ENCODE data around the gene CFTR.

The CFTR gene

DNA sequence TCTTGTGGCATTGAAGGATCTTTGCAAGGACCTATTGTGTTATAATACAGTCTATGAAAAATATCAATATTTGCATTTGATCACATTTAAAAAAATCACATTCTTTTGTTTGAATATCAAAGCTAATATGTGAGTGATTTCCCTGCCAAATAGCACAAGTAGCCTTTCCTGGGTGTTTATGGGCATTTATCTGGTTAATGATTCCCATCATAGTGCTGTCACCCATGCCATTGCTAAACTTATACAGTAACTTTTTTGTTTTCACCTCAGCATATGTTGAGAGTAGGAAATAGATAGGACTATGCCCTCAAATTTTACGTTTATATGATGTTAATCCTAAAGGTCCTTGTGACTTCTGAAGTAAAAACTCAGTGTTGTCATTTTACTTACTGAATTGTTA, 136.9 kb downstream of the CFTR start:
- TF ChIP-seq EZH2 (IDR thresholded peaks at IDR 0.05; ENCODE audit: borderline replicate concordance, low read depth, low read length, severe bottlenecking): no peak
- TF ChIP-seq, protein P1, sequence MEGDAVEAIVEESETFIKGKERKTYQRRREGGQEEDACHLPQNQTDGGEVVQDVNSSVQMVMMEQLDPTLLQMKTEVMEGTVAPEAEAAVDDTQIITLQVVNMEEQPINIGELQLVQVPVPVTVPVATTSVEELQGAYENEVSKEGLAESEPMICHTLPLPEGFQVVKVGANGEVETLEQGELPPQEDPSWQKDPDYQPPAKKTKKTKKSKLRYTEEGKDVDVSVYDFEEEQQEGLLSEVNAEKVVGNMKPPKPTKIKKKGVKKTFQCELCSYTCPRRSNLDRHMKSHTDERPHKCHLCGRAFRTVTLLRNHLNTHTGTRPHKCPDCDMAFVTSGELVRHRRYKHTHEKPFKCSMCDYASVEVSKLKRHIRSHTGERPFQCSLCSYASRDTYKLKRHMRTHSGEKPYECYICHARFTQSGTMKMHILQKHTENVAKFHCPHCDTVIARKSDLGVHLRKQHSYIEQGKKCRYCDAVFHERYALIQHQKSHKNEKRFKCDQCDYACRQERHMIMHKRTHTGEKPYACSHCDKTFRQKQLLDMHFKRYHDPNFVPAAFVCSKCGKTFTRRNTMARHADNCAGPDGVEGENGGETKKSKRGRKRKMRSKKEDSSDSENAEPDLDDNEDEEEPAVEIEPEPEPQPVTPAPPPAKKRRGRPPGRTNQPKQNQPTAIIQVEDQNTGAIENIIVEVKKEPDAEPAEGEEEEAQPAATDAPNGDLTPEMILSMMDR (IDR thresholded peaks at IDR 0.05; ENCODE audit: borderline replicate concordance, extremely low read depth, low read length, poor library complexity, severe bottlenecking): no peak
- no peaks in the 10 kb centered on the region for H4K20me1 ChIP-seq (ENCODE audit: insufficient read depth, low read length)
- H3K27me3 ChIP-seq (ENCODE audit: insufficient read depth, low read length, poor library complexity): no peaks in the 10 kb centered on the region
- H3K79me2 ChIP-seq (ENCODE audit: insufficient read depth, low read length): no peaks in the 10 kb centered on the region
- no peaks in the 10 kb centered on the region for H3K4me1 ChIP-seq (ENCODE audit: insufficient read depth, low read length)
- no peaks in the 10 kb centered on the region for H3K36me3 ChIP-seq (ENCODE audit: insufficient read depth, low read length)
- no peak for DNase-seq
- no peak for ATAC-seq (ENCODE audit: insufficient read depth, low read depth)
- H3K9ac ChIP-seq (ENCODE audit: low read depth, low read length): no peak overlapping the region
- no peak overlapping the region for H3K4me2 ChIP-seq (ENCODE audit: insufficient read depth, low read length)
- no peak overlapping the region for H3K27ac ChIP-seq (ENCODE audit: low read length)
- H3K9me3 ChIP-seq (ENCODE audit: insufficient read depth, low read length, severe bottlenecking): no peaks in the 10 kb centered on the region
- no peak overlapping the region for H3K4me3 ChIP-seq (ENCODE audit: low read depth in 1 of 2, low read length in 2 of 2)
- no peak overlapping the region for H2AFZ ChIP-seq (ENCODE audit: low read depth, low read length)

DNA sequence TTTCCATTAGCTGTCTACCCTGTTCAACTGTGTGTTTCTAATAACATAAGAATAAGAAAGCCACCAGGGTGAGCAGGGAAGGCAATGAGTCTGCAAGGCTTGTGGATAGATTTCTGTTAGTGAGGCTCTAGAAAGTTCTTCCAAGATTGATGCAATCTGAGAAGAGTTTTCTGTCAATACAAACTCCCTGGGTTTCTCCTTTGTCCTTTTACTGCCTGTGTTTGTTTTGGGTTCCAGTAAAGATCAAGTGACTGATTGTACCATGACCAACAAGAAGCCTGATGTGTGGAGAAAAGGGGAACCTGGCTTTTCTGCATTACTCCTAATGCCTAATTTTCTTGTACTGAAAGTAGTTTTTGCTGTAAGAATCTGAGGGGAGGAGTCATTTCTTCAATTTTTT, 139.9 kb downstream of the CFTR start:
- Histone ChIP-seq H3K4me3 (ENCODE audit: low read depth in 1 of 2, low read length in 2 of 2) (no peak overlapping the region), H3K9ac (ENCODE audit: low read depth, low read length) (no peak overlapping the region), H3K36me3 (ENCODE audit: insufficient read depth, low read length) (no peaks in the 10 kb centered on the region), H3K27me3 (ENCODE audit: insufficient read depth, low read length, poor library complexity) (no peaks in the 10 kb centered on the region), H3K4me1 (ENCODE audit: insufficient read depth, low read length) (no peaks in the 10 kb centered on the region), H3K9me3 (ENCODE audit: insufficient read depth, low read length, severe bottlenecking) (no peaks in the 10 kb centered on the region), H3K79me2 (ENCODE audit: insufficient read depth, low read length) (no peaks in the 10 kb centered on the region), H3K4me2 (ENCODE audit: insufficient read depth, low read length) (no peak overlapping the region), H2AFZ (ENCODE audit: low read depth, low read length) (no peak overlapping the region), H3K27ac (ENCODE audit: low read length) (no peak overlapping the region), H4K20me1 (ENCODE audit: insufficient read depth, low read length) (no peaks in the 10 kb centered on the region)
- ATAC-seq (ENCODE audit: insufficient read depth, low read depth): no peak
- TF ChIP-seq, protein P1 (IDR thresholded peaks at IDR 0.05; ENCODE audit: borderline replicate concordance, extremely low read depth, low read length, poor library complexity, severe bottlenecking): no peak
- no peak for DNase-seq

DNA sequence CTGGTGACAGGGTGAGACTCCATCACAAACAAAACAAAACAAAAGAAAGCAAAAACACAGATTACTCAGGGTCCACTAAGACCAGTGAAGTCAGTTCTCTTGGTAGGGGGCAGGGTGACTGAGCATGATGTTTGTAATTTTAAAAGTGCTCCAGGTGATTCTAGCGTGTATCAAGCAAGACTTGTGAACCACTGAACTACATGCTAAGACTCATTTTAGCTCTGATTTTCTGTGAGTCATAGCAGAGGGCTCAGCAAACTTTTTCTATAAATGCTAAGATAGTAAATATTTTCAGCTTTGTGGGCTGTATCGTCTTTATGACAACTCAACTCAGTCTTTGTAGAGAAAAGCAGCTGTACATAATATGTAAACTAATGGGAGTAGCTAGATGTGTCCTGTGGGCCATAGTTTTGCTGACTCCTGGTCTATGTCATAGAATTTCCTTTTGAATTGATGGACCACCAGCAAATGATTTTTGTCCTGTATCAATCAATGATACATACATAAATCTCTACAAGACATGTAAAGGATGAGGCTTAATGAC, 141.3 kb downstream of the CFTR start:
- no peaks in the 10 kb centered on the region for H3K36me3 ChIP-seq (ENCODE audit: insufficient read depth, low read length)
- TF ChIP-seq, protein P1 (IDR thresholded peaks at IDR 0.05; ENCODE audit: borderline replicate concordance, extremely low read depth, low read length, poor library complexity, severe bottlenecking): no peak
- TF ChIP-seq EZH2 (IDR thresholded peaks at IDR 0.05; ENCODE audit: borderline replicate concordance, low read depth, low read length, severe bottlenecking): no peak
- no peaks in the 10 kb centered on the region for H3K4me1 ChIP-seq (ENCODE audit: insufficient read depth, low read length)
- ATAC-seq (ENCODE audit: insufficient read depth, low read depth) (no peak), DNase-seq (no peak)
- H3K4me3 ChIP-seq (ENCODE audit: low read depth in 1 of 2, low read length in 2 of 2): no peak overlapping the region
- H3K79me2 ChIP-seq (ENCODE audit: insufficient read depth, low read length): no peaks in the 10 kb centered on the region
- H3K27ac ChIP-seq (ENCODE audit: low read length): no peak overlapping the region
- no peak overlapping the region for H3K9ac ChIP-seq (ENCODE audit: low read depth, low read length)
- H3K4me2 ChIP-seq (ENCODE audit: insufficient read depth, low read length): no peak overlapping the region
- no peaks in the 10 kb centered on the region for H4K20me1 ChIP-seq (ENCODE audit: insufficient read depth, low read length)
- no peaks in the 10 kb centered on the region for H3K9me3 ChIP-seq (ENCODE audit: insufficient read depth, low read length, severe bottlenecking)
- H3K27me3 ChIP-seq (ENCODE audit: insufficient read depth, low read length, poor library complexity): no peaks in the 10 kb centered on the region
- no peak overlapping the region for H2AFZ ChIP-seq (ENCODE audit: low read depth, low read length)

DNA sequence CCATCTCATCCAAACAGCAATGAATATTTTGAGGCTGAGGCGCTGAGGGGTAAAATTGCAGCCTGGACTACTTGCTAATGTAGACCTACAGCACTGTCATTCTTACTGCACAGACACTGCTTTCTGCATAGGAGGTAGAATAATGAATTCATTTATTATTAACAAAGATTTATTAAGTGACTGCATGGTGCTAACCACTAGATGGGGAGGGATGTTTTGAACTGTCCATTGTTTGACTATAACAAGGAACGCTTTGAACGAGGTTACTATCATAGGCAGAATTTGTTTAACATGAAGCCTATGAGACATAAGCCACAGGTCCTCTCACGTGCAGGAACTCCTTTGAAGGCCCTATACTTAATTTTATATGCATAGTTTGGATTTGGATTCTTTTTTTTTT, 143.8 kb downstream of the CFTR start:
- ATAC-seq (ENCODE audit: insufficient read depth, low read depth) (no peak), DNase-seq (no peak)
- no peak overlapping the region for H3K27ac ChIP-seq (ENCODE audit: low read length)
- no peak overlapping the region for H3K9ac ChIP-seq (ENCODE audit: low read depth, low read length)
- H3K4me2 ChIP-seq (ENCODE audit: insufficient read depth, low read length): no peak overlapping the region
- peaks cover 4% of the 10 kb centered on the region; the same call in 1 of the 2 replicates for H3K36me3 ChIP-seq (ENCODE audit: insufficient read depth, low read length)
- H3K4me3 ChIP-seq (ENCODE audit: low read depth in 1 of 2, low read length in 2 of 2): no peak overlapping the region
- H4K20me1 ChIP-seq (ENCODE audit: insufficient read depth, low read length): no peaks in the 10 kb centered on the region
- no peak overlapping the region for H2AFZ ChIP-seq (ENCODE audit: low read depth, low read length)
- no peaks in the 10 kb centered on the region for H3K79me2 ChIP-seq (ENCODE audit: insufficient read depth, low read length)
- peaks cover 8% of the 10 kb centered on the region; the same call in 1 of the 2 replicates for H3K4me1 ChIP-seq (ENCODE audit: insufficient read depth, low read length)
- no peaks in the 10 kb centered on the region for H3K27me3 ChIP-seq (ENCODE audit: insufficient read depth, low read length, poor library complexity)
- no peaks in the 10 kb centered on the region for H3K9me3 ChIP-seq (ENCODE audit: insufficient read depth, low read length, severe bottlenecking)
- no peak for TF ChIP-seq EZH2 (IDR thresholded peaks at IDR 0.05; ENCODE audit: borderline replicate concordance, low read depth, low read length, severe bottlenecking)
- TF ChIP-seq, protein P1 (IDR thresholded peaks at IDR 0.05; ENCODE audit: borderline replicate concordance, extremely low read depth, low read length, poor library complexity, severe bottlenecking): no peak

Measured in DND-41 (cell line).